Measurements from ENCODE around the gene GABARAP. TPM values are rescaled to one million over a fixed set of nuclear protein-coding genes. Genes with fewer than 3 reads are reported as not detected.

GABARAP gene
- total and polyA plus RNA-seq, 2 of the 4 experiments (the other 2 are of a cell fraction), result 77.8 to 780 TPM

GRCh38 chr17:7234083-7234951 lies 7.9 kb downstream of the GABARAP start, which contains the start of gene DVL2 (continued):
- TF ChIP-seq MAZ (IDR thresholded peaks at IDR 0.05; ENCODE audit: borderline replicate concordance, low read depth, low read length) (peak; percentile 88; the same call in 1 of the 2 replicates), SMC3 (IDR thresholded peaks at IDR 0.05; ENCODE audit: low read depth, low read length) (no peak), MXI1 (IDR thresholded peaks at IDR 0.05; ENCODE audit: borderline replicate concordance, low read depth, low read length) (no peak; the same call in none of the 2 replicates)

DNA sequence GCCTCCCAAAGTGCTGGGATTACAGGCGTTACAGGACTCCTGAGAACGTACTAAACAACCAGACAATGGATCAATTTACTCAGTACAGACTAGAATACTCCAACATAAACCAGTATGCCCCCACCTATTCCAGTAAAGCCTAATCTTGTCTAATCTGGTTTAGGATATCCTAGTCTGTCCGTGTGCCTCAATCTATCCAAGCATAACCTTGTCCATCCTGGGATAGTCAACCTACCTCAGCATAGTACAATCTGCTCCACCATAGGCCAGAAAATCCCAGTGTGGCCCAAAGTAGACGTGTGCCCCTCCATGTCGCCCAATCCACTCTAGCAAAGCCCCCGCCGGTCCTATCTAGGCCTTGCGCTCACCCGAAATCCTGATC lies 8.6 kb downstream of the GABARAP start:
- no TSS peak for BruUV-seq (replicated peaks)
- TF ChIP-seq RFX5 (IDR thresholded peaks at IDR 0.05; ENCODE audit: low read depth, low read length) (no peak), MXI1 (IDR thresholded peaks at IDR 0.05; ENCODE audit: borderline replicate concordance, low read depth, low read length) (0 out of 2 replicates have a peak, but pooled peaks have one; percentile 9), BHLHE40 (IDR thresholded peaks at IDR 0.05; ENCODE audit: low read depth, low read length) (no peak)
- Histone ChIP-seq H2AK9ac (replicated peaks; ENCODE audit: low read depth, low read length, poor library complexity) (peak overlapping the region; percentile 99), H2AFZ (replicated peaks; ENCODE audit: low read length, poor library complexity) (peak overlapping the region; percentile 97), H2BK120ac (ENCODE audit: low read depth, low read length) (peak overlapping the region; percentile 40; the same call in 1 of the 2 replicates), H2BK20ac (ENCODE audit: low read depth, low read length) (no peak overlapping the region), H3K4ac (ENCODE audit: low read depth, low read length) (peak overlapping the region; percentile 98), H3K4me1 (ENCODE audit: control insufficient read depth, insufficient read depth, low read length) (peaks cover 5% of the 10 kb centered on the region), H3K14ac (replicated peaks; ENCODE audit: low read depth, low read length) (peak overlapping the region; percentile 99), H3K27ac (ENCODE audit: insufficient read depth, low read length) (peak overlapping the region; percentile 80), H3K18ac (ENCODE audit: low read depth, low read length) (peak overlapping the region; percentile 74), H3K27me3 (ENCODE audit: control insufficient read depth, insufficient read depth, low read length) (no peaks in the 10 kb centered on the region), H3K9ac (ENCODE audit: low read depth, low read length) (peak overlapping the region; percentile 99), H3K9me3 (ENCODE audit: control insufficient read depth, insufficient read depth, low read length) (no peaks in the 10 kb centered on the region), H3K36me3 (ENCODE audit: control insufficient read depth, insufficient read depth, low read length) (peaks cover 42% of the 10 kb centered on the region), H4K8ac (ENCODE audit: low read depth in 2 of 2, low read length in 2 of 2) (peak overlapping the region; percentile 69 to 73), H2BK15ac (ENCODE audit: low read depth, low read length) (no peak overlapping the region), H3K4me3 (ENCODE audit: insufficient read depth, low read depth, low read length) (peak overlapping the region; percentile 94), H2AK5ac (ENCODE audit: low read depth, low read length) (peak overlapping the region; percentile 96), H4K5ac (ENCODE audit: low read depth, low read length) (peak overlapping the region; percentile 88), H2BK5ac (ENCODE audit: low read depth, low read length, poor library complexity, severe bottlenecking) (peak overlapping the region; percentile 74), H3K4me2 (ENCODE audit: low read depth, low read length) (peak overlapping the region; percentile 97), H3K79me1 (ENCODE audit: low read depth in 1 of 2, low read length in 2 of 2) (peaks cover 15 to 81% of the 10 kb centered on the region in 2 experiments), H3K56ac (ENCODE audit: extremely low read depth, insufficient read depth, low read length) (peak overlapping the region; percentile 86), H4K20me1 (ENCODE audit: insufficient read depth, low read length) (peaks cover 53% of the 10 kb centered on the region), H3K9me1 (ENCODE audit: insufficient read depth, low read length) (peaks cover 9% of the 10 kb centered on the region), H4K91ac (ENCODE audit: insufficient read depth, low read depth, low read length) (peak overlapping the region; percentile 43), H3K23ac (ENCODE audit: low read depth, low read length) (peak overlapping the region; percentile 99)
- ATAC-seq (ENCODE audit: low read depth) (peak; percentile 9), DNase-seq (no peak)
- ChIA-PET CTCF (no interaction called here), POLR2A (ENCODE audit: unreplicated experiment) (interaction anchor here (1.0 kb wide), 1 partner anchor 9 kb away, joined by 3 read pairs; no protein-coding TSS in a partner anchor)
- intact Hi-C loops (cut with micrococcal nuclease), result loop anchor here (2.0 kb wide), 1 partner anchor 13 kb away; no protein-coding TSS in a partner anchor
- 0% methylated on average over 4 of the region's 9 CpGs; no CpG with 5 or more reads in 1 of the 2 experiments for WGBS, 2 experiments (ENCODE audit: extremely low coverage in 2 of 2, insufficient read length in 1 of 2)
- dilution Hi-C loops (cut with HindIII; ENCODE audit: low sequenced_read_pairs, unreplicated experiment), result no loop called here
- in situ Hi-C loops (cut with MboI; ENCODE audit: low sequenced_read_pairs), result loop anchor here (25.0 kb wide), 1 partner anchor 929 kb away; the partner anchor contains the start of genes PER1 and VAMP2

Measured in IMR-90 (cell line).